GM18508 (cell line): Measurements from ENCODE around the gene MAP2K1.
A peak's percentile ranks its signal among the peaks of the same experiment; 100 is the strongest.
"Not testable (repeated sequence)": the region's sequence is repeated elsewhere in the genome, so short reads cannot be mapped to it uniquely, and the experiment has no call there.

ENCODE experiments used
- ATAC-seq: cut with Tn5 transposase; IDR thresholded peaks from one replicate; pipeline ENCODE4 v1.9.1; 2021; ENCODE audit warnings: moderate number of reproducible peaks; ENCODE audit not compliant: insufficient read depth, unreplicated experiment

Gene MAP2K1

GRCh38 chr15:66386204-66387123 is at the start of gene MAP2K1:
Gene MAP2K1 (plus strand): TSS chr15:66386912. CDS start chr15:66387348, 436 bp downstream.
- ATAC-seq, result peak; percentile 45

DNA sequence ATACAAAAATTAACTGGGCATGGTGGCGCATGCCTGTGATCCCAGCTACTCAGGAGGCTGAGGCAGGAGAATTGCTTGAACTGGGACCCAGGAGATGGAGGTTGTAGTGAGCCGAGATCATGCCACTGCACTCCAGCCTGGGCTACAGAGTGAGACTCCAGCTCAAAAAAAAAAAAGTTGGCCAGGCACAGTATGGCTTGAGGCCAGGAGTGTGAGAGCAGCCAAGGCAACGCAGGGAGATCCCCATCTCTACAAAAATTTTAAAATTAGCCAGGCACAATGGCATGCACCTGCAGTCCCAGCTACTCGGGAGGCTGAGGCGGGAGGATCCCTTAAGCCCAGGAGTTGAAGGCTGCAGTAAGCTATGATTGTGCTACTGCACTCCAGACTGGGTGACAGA is 38.2 kb upstream of the MAP2K1 start:
- not testable (repeated sequence) for ATAC-seq

- no peak for ATAC-seq
Measured at GRCh38 chr15:66356077-66356358, 30.7 kb upstream of the MAP2K1 start.

GRCh38 chr15:66356359-66357236 is 30.1 kb upstream of the MAP2K1 start, which contains the start of gene TIPIN:
Gene TIPIN (minus strand): TSS chr15:66356685. CDS start chr15:66352947, 3,738 bp downstream.
- ATAC-seq, result peak; percentile 85

GRCh38 chr15:66359740-66360139 is 27.0 kb upstream of the MAP2K1 start:
- ATAC-seq, result no peak

DNA sequence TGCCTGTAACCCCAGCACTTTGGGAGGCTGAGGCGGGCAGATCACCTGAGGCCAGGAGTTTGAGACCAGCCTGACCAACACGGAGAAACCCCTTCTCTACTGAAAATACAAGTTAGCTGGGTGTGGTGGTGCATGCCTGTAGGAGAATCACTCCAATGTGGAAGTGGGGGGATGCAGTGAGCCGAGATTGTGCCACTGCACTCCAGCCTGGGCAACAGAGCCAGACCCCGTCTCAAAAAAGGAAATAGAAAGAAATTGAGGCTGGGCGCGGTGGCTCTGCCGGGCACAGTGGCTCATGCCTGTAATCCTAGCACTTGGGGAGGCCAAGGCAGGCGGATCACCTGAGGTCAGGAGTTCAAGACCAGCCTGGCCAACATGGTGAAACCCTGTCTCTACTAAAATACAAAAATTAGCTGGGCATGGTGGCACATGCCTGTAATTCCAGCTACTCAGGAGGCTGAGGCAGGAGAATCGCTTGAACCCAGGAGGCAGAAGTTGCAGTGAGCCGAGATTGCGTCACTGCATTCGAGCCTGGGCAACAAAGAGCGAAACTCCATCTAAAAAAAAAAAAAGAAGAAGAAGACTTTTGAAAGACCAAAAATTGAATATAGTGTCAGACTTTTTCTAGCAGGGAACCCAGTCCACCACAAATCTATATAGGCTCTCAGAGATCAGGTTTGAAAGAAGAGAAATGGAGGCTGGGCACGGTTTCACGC is 24.8 kb upstream of the MAP2K1 start:
- not testable (repeated sequence) for ATAC-seq

DNA sequence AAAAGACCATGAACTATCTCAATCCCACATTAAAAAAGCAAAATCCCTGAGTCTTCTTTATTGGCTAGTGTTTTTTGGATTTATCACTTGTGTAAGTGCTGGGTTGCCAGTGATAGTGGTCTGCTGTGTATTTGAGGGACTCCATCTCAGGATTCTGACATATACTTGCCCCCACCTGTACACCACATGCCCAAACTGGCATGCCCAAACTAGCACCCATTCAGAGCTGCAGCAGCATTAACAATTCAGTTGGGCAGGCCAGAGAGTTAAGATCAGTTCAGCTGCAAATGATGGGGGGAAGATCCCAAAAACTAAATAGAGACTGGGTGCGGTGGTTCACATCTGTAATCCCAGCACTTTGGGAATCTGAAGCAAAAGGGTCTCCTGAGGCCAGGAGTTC is 23.9 kb upstream of the MAP2K1 start:
- ATAC-seq, result no peak

GRCh38 chr15:66364944-66365528 is 21.7 kb upstream of the MAP2K1 start:
- no peak for ATAC-seq

GRCh38 chr15:66369773-66370651 is 16.7 kb upstream of the MAP2K1 start:
- no peak for ATAC-seq

GRCh38 chr15:66374179-66374578 is 12.5 kb upstream of the MAP2K1 start:
- no peak for ATAC-seq

DNA sequence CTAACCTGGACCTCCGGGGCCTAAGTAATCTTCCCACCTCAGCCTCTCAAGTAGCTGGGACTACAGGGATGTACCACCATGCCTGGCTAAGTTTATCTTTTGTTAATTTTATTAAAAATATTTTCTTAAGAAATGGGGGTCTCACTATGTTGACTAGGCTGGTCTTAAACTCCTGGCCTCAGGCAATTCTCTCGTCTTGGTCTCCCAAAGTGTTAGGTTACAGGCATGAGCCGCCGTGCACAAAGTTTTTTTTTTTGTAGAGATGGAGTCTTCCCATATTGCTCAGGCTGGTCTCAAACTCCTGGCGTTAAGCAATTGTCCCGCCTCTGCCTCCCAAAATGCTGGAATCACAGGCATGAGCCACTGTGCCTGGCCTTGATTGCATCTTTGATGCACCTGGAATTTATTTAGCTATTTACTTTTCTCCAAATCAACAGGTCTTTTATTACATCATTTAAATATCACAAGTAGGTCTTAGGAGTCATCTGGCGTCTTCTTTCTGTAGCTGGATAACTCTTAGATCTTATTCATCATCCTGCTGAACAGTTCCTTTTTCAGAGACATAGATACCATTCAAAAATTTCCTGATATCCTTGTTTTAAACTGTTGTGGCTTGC is 7.8 kb upstream of the MAP2K1 start:
- ATAC-seq, result no peak

DNA sequence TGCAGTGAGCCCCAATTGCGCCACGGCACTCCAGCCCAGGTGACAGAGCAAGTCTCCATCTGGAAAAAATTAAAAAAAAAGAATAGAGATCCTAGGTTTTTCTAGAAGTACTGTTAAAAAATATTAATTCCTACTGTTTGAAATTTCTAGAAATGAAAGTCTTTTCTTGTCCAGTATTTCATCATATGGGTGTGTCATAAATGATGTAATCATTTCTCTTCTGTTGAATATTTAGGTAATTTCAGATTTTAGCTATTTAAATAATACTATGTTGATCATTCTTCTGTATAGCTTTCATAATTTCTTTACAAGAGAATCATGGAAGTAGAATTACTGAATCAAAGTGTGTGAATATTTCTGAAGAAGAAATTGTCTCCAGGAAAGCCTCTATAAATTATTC is 5.3 kb upstream of the MAP2K1 start:
- not testable (repeated sequence) for ATAC-seq

DNA sequence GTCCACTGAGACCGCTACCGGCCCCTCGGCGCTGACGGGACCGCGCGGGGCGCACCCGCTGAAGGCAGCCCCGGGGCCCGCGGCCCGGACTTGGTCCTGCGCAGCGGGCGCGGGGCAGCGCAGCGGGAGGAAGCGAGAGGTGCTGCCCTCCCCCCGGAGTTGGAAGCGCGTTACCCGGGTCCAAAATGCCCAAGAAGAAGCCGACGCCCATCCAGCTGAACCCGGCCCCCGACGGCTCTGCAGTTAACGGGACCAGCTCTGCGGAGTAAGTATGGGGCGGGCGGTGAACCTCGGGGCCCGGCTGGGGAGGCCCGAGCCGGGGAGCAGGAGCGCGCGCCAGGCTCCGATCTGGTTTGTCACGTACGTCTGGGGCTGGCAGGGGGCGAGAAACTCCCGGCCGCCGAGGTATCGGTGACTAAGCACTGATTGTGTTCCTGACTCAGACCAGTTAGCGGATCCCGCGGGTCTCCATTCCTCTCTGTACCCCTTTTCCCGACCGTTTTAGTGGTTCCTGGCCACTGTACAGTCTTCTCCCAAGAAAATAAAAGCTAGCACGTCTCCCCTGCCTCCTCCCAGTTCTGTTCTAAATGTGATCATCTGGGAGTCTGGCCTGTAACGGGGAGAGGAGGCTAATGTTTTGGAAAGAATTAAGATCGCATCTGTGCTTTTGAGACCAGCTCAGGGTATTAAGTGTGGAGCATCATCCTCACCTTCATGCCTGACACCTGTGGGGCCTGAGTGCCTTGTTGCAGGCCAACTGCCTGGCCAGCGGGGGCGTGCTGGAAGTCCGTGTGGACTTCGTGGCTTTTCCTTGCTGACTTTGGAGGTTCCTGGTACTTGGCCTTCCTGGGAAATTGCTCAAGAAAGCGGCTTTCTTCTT is 691 bp downstream of the MAP2K1 start:
- no peak for ATAC-seq

DNA sequence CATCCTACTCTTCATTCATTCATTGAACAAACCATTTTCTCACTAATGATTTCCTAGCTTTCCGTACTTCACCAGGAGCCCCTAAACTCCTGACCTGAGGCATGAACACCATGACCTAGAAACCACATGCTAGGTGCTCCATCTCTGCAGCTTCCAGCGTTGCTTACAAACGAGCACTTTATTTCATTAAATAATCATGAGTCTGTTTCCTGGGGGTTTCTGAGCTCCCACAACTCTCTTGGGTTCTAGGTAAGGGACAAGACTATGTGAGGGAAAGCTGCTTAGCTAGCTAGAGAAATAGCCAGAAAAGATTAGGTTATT is 1.3 kb downstream of the MAP2K1 start:
- ATAC-seq, result no peak

- no peak for ATAC-seq
Measured at GRCh38 chr15:66388576-66388975, 1.9 kb downstream of the MAP2K1 start.

DNA sequence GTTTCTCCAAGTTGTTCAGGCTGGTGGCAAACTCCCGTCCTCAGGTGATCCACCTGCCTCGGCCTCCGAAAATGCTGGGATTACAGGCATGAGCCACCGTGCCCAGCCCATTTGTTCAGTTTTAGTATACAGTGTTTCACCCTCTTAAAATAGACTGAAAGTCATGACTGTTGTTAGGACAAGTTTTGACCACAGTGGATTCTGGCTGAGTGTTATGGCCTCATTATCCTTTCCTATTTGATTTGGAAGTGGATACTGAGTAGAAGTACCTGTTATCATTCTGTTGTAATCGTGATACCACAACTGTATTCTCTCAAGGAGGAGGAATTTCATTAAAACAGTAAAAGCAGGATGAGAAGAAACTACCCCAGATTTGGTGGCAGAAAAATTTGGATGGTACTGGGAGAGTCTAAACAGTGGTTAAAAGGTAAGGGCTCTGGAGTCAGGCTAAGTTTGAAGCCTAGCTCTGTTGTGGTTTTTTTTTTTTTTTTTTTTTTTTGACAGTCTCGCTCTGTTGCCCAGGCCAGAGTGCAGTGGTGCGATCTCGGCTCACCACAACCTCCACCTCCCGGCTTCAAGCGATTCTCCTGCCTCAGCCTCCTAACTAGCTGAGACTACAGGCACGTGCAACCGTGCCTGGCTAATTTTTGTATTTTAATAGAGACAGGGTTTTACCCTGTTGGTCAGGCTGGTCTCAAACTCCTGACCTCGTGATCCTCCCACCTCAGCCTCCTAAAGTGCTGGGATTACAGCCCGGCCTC is 2.6 kb downstream of the MAP2K1 start:
- ATAC-seq, result no peak

GRCh38 chr15:66389859-66390381 is 3.2 kb downstream of the MAP2K1 start:
- no peak for ATAC-seq
